Heart left ventricle (tissue), 13 donors: ENCODE results near the gene TTLL11.

Experiments
- CTCF ChIP-seq, 12 donors: fragments of 200-600 bp; sonication (generic) in 4 of 12; IDR thresholded peaks; one replicate each; pipeline versions ENCODE4 v1.5.0 to v1.8.0; 2018 to 2022; ENCODE audit warnings: antibody characterized with exemption in 12 of 12, mild to moderate bottlenecking in 5 of 12
- POLR2A ChIP-seq, 2 donors: fragments of 450-650 bp; IDR thresholded peaks; one replicate each; pipeline ENCODE4 v1.6.1; 2017; ENCODE audit warnings: antibody characterized with exemption in 2 of 2, mild to moderate bottlenecking in 2 of 2, moderate library complexity in 2 of 2
- donor health status: ischemic (EF 13 %, LVEDD 7.1; RV severe dilation, severe dysfunction).
- donor health status: DM: no; HTN: yes; CAD: no.
- donor health status: DM: no; HTN: no; CAD: no.
- donor health status: ischemic (EF 25% LVEDD 6.9; RV normal size, moderate dysfunction).
- donor health status: ischemic (EF 25% LVEDD 5.7; RV mildly dilated, moderate dysfunction).
- donor health status: ischemic (EF 35%, LVEDD 5.7; RV mildly dilated, moderate dysfunction).
- donor health status: nonischemic (EF 11% LVEDD 7.7; RV severe dilation, severe dysfunction).
- donor health status: DM: yes; HTN: yes; CAD: no.
- donor health status: PGD.
- donor health status: ischemic (EF 29% LVEDD 5.4; RV normal size, mild dysfunction).
- donor health status: nonischemic (EF 23%, LVEDD 6.1; RV moderate dilation, normal function).

DNA sequence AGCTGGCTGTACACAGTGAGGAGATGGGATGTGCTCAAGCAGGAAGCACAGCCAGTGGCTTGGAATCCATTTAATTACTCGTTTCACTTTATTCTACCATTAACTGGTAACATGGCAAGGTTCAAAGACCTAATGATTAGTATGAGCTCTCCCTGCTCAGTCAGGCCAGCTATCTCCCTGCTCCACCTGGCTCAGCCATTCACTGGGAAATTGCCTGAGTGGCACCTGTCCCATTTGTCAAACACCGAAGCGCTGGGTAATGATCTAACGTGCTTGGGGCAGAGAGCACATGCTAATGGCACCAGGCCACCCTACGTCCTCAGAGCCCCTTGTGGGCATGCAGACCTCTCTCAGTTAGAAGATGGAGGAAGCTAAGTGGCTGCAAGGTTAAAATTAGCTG is 162.2 kb downstream of the TTLL11 start:
- TF ChIP-seq CTCF (IDR thresholded peaks at IDR 0.05) (no peak), POLR2A (IDR thresholded peaks at IDR 0.05) (no peak)
